HepG2 (cell line): ENCODE results near the gene OSCP1. TPM values are rescaled to one million over a fixed set of nuclear protein-coding genes. Genes with fewer than 3 reads are reported as not detected.

Experiments
- IRF2 ChIP-seq: IDR thresholded peaks from 2 replicates; pipeline ENCODE4 v1.6.1; 2018; ENCODE audit warnings: missing genetic modification reagents, missing compliant biosample characterization
- ZBTB42 ChIP-seq: sonication (generic); formaldehyde crosslinking; IDR thresholded peaks from 2 replicates; pipeline ENCODE4 v1.5.0; 2020; ENCODE audit warnings: mild to moderate bottlenecking, missing genetic modification reagents
- ZFYVE20 ChIP-seq: sonication (generic); formaldehyde crosslinking; IDR thresholded peaks from 2 replicates; pipeline ENCODE4 v1.8.0; 2023; ENCODE audit warnings: low read depth, mild to moderate bottlenecking, moderate library complexity, missing genetic modification reagents, borderline replicate concordance
- ZNF292 ChIP-seq: sonication (generic); formaldehyde crosslinking; IDR thresholded peaks from 2 replicates; pipeline ENCODE4 v1.8.1; 2022; ENCODE audit warnings: mild to moderate bottlenecking, low read depth, missing genetic modification reagents, borderline replicate concordance
- ZNF350 ChIP-seq: sonication (generic); formaldehyde crosslinking; IDR thresholded peaks from 2 replicates; pipeline ENCODE4 v1.4.0; 2020; ENCODE audit warnings: mild to moderate bottlenecking, low read depth, missing genetic modification reagents, borderline replicate concordance
- polyA plus RNA-seq, 8 experiments: library from polyadenylated mRNA; depleted of rRNA in 3 of 8; stranded (reverse) in 7 of 8; unstranded in 1 of 8; fragments of >200 nt; fragmentation: Illumina TruSeq in 4 of 8; extraction: Trizol in 4 of 8; gene quantifications; 2 replicates each; pipeline versions ENCODE4 v1.2.1 to v1.2.3, GENCODE V29; 2011 to 2016; ENCODE audit warnings: low read depth in 4 of 8, missing spikeins in 1 of 8, mixed read lengths in 1 of 8; ENCODE audit not compliant: insufficient read depth in 1 of 8
- total RNA-seq, 5 experiments: library from RNA; depleted of rRNA; stranded (reverse); fragments of >200 nt; fragmentation: Illumina TruSeq; extraction: Trizol; gene quantifications; 2 replicates each; pipeline ENCODE4 v1.2.3, GENCODE V29; 2016; ENCODE audit warnings: low read depth in 1 of 5
- TF ChIP-seq, protein P1 (sequence below): sonication (generic); formaldehyde crosslinking; IDR thresholded peaks from 2 replicates; pipeline ENCODE4 v1.8.0; 2022; ENCODE audit warnings: missing genetic modification reagents, mild to moderate bottlenecking, moderate library complexity, borderline replicate concordance
- TF ChIP-seq, protein P2 (sequence below): sonication (generic); formaldehyde crosslinking; IDR thresholded peaks from 2 replicates; pipeline ENCODE4 v1.4.0; 2020; ENCODE audit warnings: missing genetic modification reagents
- TF ChIP-seq, protein P3 (sequence below): sonication (generic); formaldehyde crosslinking; IDR thresholded peaks from 2 replicates; pipeline ENCODE4 v1.5.0; 2020; ENCODE audit warnings: missing genetic modification reagents
- TF ChIP-seq, protein P4 (sequence below): sonication (generic); formaldehyde crosslinking; IDR thresholded peaks from 2 replicates; pipeline ENCODE4 v1.4.0; 2020; ENCODE audit warnings: mild to moderate bottlenecking, missing genetic modification reagents
- TF ChIP-seq, protein P5 (sequence below): sonication (generic); formaldehyde crosslinking; IDR thresholded peaks from 2 replicates; pipeline ENCODE4 v1.9.0; 2021; ENCODE audit warnings: missing genetic modification reagents, mild to moderate bottlenecking, borderline replicate concordance
- TF ChIP-seq, protein P6 (sequence below): sonication (generic); formaldehyde crosslinking; IDR thresholded peaks from 2 replicates; pipeline ENCODE4 v1.5.1; 2020; ENCODE audit warnings: mild to moderate bottlenecking, missing genetic modification reagents, borderline replicate concordance

Gene OSCP1
- total and polyA plus RNA-seq, 2 of the 13 experiments (the other 11 are each of a cell fraction or from before 2014, with no cell fraction given) = 0.60 to 0.84 TPM

DNA sequence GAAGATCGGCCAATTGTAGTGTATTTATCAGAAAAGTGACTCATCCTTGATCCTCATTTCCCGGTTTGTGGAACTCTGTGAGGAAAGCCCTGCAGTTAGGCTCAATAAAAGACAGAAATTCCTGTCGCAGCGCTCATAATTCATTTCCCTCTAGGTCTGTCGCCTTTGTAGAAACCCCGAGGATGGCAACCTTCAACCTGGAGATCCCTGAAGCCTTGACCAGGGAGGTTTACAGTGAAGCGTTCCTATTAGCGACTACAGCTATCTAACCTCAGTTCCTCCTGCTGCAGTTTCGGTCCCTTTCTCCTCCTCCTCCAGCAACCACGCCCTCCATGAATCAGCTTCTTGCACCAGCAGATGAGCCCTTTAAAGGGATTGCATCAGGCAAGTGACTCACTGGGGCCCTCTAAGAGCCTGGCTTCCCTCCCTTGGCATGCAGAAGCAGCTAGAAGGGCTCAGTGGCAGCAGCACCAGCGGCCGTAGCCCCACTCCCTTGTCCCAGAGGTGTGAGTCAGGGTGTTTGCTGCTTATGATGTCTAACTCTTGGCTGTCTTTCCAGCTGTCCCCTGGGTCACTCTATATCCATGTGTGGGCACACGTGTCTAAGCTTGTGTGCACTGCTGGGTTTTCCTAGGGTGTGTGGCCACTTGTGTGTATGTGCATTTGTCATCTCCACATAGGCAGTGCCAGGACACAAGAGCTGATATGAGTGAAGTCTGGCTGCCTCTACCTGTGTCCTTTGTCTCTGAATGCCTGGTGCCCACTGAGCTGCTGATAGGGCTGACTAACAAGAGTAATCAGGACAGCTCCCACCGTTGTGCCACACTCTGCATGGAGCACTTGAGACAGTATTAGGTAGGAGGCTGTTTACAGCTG is 63.7 kb downstream of the OSCP1 start (continued):
- peak; percentile 18; the same call in 1 of the 2 replicates for TF ChIP-seq ZNF292 (CRISPR knock-in tag)
- TF ChIP-seq, protein P1, sequence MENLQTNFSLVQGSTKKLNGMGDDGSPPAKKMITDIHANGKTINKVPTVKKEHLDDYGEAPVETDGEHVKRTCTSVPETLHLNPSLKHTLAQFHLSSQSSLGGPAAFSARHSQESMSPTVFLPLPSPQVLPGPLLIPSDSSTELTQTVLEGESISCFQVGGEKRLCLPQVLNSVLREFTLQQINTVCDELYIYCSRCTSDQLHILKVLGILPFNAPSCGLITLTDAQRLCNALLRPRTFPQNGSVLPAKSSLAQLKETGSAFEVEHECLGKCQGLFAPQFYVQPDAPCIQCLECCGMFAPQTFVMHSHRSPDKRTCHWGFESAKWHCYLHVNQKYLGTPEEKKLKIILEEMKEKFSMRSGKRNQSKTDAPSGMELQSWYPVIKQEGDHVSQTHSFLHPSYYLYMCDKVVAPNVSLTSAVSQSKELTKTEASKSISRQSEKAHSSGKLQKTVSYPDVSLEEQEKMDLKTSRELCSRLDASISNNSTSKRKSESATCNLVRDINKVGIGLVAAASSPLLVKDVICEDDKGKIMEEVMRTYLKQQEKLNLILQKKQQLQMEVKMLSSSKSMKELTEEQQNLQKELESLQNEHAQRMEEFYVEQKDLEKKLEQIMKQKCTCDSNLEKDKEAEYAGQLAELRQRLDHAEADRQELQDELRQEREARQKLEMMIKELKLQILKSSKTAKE (CRISPR knock-in tag) = no peak; the same call in 1 of the 2 replicates
- TF ChIP-seq, protein P2, sequence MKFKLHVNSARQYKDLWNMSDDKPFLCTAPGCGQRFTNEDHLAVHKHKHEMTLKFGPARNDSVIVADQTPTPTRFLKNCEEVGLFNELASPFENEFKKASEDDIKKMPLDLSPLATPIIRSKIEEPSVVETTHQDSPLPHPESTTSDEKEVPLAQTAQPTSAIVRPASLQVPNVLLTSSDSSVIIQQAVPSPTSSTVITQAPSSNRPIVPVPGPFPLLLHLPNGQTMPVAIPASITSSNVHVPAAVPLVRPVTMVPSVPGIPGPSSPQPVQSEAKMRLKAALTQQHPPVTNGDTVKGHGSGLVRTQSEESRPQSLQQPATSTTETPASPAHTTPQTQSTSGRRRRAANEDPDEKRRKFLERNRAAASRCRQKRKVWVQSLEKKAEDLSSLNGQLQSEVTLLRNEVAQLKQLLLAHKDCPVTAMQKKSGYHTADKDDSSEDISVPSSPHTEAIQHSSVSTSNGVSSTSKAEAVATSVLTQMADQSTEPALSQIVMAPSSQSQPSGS = 0 out of 2 replicates have a peak, but pooled peaks have one; percentile 19
- TF ChIP-seq IRF2 (CRISPR knock-in tag) = peak; percentile 63; the same call in 1 of the 2 replicates
- TF ChIP-seq, protein P3, sequence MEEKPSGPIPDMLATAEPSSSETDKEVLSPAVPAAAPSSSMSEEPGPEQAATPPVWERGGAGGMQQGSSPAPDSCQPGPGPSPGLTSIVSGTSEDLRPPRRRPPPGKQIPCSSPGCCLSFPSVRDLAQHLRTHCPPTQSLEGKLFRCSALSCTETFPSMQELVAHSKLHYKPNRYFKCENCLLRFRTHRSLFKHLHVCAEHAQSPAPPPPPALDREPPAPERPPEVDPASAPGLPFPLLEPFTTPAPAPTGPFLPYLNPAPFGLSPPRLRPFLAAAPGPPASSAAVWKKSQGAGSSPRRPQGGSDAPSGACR = no peak
- TF ChIP-seq ZFYVE20 (CRISPR knock-in tag) = no peak
- TF ChIP-seq, protein P4, sequence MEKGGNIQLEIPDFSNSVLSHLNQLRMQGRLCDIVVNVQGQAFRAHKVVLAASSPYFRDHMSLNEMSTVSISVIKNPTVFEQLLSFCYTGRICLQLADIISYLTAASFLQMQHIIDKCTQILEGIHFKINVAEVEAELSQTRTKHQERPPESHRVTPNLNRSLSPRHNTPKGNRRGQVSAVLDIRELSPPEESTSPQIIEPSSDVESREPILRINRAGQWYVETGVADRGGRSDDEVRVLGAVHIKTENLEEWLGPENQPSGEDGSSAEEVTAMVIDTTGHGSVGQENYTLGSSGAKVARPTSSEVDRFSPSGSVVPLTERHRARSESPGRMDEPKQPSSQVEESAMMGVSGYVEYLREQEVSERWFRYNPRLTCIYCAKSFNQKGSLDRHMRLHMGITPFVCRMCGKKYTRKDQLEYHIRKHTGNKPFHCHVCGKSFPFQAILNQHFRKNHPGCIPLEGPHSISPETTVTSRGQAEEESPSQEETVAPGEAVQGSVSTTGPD = no peak
- TF ChIP-seq ZBTB42 (CRISPR knock-in tag) = no peak
- TF ChIP-seq, protein P5, sequence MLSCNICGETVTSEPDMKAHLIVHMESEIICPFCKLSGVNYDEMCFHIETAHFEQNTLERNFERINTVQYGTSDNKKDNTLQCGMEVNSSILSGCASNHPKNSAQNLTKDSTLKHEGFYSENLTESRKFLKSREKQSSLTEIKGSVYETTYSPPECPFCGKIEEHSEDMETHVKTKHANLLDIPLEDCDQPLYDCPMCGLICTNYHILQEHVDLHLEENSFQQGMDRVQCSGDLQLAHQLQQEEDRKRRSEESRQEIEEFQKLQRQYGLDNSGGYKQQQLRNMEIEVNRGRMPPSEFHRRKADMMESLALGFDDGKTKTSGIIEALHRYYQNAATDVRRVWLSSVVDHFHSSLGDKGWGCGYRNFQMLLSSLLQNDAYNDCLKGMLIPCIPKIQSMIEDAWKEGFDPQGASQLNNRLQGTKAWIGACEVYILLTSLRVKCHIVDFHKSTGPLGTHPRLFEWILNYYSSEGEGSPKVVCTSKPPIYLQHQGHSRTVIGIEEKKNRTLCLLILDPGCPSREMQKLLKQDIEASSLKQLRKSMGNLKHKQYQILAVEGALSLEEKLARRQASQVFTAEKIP = no peak
- TF ChIP-seq, protein P6, sequence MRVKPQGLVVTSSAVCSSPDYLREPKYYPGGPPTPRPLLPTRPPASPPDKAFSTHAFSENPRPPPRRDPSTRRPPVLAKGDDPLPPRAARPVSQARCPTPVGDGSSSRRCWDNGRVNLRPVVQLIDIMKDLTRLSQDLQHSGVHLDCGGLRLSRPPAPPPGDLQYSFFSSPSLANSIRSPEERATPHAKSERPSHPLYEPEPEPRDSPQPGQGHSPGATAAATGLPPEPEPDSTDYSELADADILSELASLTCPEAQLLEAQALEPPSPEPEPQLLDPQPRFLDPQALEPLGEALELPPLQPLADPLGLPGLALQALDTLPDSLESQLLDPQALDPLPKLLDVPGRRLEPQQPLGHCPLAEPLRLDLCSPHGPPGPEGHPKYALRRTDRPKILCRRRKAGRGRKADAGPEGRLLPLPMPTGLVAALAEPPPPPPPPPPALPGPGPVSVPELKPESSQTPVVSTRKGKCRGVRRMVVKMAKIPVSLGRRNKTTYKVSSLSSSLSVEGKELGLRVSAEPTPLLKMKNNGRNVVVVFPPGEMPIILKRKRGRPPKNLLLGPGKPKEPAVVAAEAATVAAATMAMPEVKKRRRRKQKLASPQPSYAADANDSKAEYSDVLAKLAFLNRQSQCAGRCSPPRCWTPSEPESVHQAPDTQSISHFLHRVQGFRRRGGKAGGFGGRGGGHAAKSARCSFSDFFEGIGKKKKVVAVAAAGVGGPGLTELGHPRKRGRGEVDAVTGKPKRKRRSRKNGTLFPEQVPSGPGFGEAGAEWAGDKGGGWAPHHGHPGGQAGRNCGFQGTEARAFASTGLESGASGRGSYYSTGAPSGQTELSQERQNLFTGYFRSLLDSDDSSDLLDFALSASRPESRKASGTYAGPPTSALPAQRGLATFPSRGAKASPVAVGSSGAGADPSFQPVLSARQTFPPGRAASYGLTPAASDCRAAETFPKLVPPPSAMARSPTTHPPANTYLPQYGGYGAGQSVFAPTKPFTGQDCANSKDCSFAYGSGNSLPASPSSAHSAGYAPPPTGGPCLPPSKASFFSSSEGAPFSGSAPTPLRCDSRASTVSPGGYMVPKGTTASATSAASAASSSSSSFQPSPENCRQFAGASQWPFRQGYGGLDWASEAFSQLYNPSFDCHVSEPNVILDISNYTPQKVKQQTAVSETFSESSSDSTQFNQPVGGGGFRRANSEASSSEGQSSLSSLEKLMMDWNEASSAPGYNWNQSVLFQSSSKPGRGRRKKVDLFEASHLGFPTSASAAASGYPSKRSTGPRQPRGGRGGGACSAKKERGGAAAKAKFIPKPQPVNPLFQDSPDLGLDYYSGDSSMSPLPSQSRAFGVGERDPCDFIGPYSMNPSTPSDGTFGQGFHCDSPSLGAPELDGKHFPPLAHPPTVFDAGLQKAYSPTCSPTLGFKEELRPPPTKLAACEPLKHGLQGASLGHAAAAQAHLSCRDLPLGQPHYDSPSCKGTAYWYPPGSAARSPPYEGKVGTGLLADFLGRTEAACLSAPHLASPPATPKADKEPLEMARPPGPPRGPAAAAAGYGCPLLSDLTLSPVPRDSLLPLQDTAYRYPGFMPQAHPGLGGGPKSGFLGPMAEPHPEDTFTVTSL = peak; percentile 37; the same call in 1 of the 2 replicates
- peak; percentile 82 for TF ChIP-seq ZNF350 (CRISPR knock-in tag)
